ENCODE measurements around the gene MTCL1. TPM values are rescaled to one million over a fixed set of nuclear protein-coding genes. Genes with fewer than 3 reads are reported as not detected.

The MTCL1 gene
- total and polyA plus RNA-seq, 4 donors = 0.65 to 5.4 (median 1.4) TPM

DNA sequence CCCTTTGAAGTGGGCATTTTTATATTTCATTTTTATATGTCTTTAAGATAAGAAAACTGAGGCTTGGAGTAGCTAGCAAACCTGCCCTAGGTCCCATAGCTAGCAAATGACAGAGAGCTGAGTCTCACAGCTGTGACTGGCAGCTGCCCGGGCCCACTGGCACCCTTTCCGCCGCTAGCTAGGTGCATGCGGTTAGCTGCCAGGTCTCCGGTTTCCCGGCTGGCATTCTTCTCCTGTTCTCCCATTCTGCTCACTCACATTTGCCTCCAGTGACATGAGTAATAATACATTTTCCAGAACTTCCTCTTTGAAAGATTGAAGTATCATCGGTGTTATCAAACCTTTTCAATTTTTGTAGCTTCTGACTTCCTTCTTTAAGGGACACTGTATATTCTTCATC lies 38.7 kb downstream of the MTCL1 start:
- H3K27me3 ChIP-seq (ENCODE audit: control insufficient read depth in 4 of 4, insufficient read depth in 4 of 4, low read length in 3 of 4) = no peaks in the 10 kb centered on the region
- no peak overlapping the region for H3K4me3 ChIP-seq (ENCODE audit: low read depth in 1 of 3, low read length in 3 of 3)
- no peak overlapping the region for H3K27ac ChIP-seq (ENCODE audit: low read depth in 1 of 2, low read length in 2 of 2)
- peaks cover 0 to 2% (median 0%) of the 10 kb centered on the region in 4 donors for H3K36me3 ChIP-seq (ENCODE audit: control insufficient read depth in 4 of 4, insufficient read depth in 3 of 4, low read depth in 1 of 4, low read length in 3 of 4)
- TF ChIP-seq FOXA1 (IDR thresholded peaks at IDR 0.05) (no peak), RAD21 (IDR thresholded peaks at IDR 0.05) (no peak), SP1 (IDR thresholded peaks at IDR 0.05) (no peak), GABPA (IDR thresholded peaks at IDR 0.05 in 1 of 2, conservative IDR thresholded peaks at IDR 0.05 in 1 of 2) (no peak), EGR1 (IDR thresholded peaks at IDR 0.05; ENCODE audit: low read depth in 2 of 2) (no peak), NR2F2 (IDR thresholded peaks at IDR 0.05) (no peak), FOXA2 (IDR thresholded peaks at IDR 0.05) (no peak), HNF4G (IDR thresholded peaks at IDR 0.05) (no peak), YY1 (IDR thresholded peaks at IDR 0.05) (no peak), HNF4A (conservative IDR thresholded peaks at IDR 0.05) (no peak), RXRA (IDR thresholded peaks at IDR 0.05) (no peak), TAF1 (conservative IDR thresholded peaks at IDR 0.05) (no peak), JUND (IDR thresholded peaks at IDR 0.05) (no peak)
- TF ChIP-seq, protein P1, sequence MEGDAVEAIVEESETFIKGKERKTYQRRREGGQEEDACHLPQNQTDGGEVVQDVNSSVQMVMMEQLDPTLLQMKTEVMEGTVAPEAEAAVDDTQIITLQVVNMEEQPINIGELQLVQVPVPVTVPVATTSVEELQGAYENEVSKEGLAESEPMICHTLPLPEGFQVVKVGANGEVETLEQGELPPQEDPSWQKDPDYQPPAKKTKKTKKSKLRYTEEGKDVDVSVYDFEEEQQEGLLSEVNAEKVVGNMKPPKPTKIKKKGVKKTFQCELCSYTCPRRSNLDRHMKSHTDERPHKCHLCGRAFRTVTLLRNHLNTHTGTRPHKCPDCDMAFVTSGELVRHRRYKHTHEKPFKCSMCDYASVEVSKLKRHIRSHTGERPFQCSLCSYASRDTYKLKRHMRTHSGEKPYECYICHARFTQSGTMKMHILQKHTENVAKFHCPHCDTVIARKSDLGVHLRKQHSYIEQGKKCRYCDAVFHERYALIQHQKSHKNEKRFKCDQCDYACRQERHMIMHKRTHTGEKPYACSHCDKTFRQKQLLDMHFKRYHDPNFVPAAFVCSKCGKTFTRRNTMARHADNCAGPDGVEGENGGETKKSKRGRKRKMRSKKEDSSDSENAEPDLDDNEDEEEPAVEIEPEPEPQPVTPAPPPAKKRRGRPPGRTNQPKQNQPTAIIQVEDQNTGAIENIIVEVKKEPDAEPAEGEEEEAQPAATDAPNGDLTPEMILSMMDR (IDR thresholded peaks at IDR 0.05; ENCODE audit: low read depth, low read length, missing input control) = no peak
- TF ChIP-seq, protein P2, sequence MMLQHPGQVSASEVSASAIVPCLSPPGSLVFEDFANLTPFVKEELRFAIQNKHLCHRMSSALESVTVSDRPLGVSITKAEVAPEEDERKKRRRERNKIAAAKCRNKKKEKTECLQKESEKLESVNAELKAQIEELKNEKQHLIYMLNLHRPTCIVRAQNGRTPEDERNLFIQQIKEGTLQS (IDR thresholded peaks at IDR 0.05) = no peak
- TF ChIP-seq, protein P3, sequence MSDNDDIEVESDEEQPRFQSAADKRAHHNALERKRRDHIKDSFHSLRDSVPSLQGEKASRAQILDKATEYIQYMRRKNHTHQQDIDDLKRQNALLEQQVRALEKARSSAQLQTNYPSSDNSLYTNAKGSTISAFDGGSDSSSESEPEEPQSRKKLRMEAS (IDR thresholded peaks at IDR 0.05) = no peak
- TF ChIP-seq, protein P4, sequence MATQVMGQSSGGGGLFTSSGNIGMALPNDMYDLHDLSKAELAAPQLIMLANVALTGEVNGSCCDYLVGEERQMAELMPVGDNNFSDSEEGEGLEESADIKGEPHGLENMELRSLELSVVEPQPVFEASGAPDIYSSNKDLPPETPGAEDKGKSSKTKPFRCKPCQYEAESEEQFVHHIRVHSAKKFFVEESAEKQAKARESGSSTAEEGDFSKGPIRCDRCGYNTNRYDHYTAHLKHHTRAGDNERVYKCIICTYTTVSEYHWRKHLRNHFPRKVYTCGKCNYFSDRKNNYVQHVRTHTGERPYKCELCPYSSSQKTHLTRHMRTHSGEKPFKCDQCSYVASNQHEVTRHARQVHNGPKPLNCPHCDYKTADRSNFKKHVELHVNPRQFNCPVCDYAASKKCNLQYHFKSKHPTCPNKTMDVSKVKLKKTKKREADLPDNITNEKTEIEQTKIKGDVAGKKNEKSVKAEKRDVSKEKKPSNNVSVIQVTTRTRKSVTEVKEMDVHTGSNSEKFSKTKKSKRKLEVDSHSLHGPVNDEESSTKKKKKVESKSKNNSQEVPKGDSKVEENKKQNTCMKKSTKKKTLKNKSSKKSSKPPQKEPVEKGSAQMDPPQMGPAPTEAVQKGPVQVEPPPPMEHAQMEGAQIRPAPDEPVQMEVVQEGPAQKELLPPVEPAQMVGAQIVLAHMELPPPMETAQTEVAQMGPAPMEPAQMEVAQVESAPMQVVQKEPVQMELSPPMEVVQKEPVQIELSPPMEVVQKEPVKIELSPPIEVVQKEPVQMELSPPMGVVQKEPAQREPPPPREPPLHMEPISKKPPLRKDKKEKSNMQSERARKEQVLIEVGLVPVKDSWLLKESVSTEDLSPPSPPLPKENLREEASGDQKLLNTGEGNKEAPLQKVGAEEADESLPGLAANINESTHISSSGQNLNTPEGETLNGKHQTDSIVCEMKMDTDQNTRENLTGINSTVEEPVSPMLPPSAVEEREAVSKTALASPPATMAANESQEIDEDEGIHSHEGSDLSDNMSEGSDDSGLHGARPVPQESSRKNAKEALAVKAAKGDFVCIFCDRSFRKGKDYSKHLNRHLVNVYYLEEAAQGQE (IDR thresholded peaks at IDR 0.05) = no peak
- TF ChIP-seq, protein P5, sequence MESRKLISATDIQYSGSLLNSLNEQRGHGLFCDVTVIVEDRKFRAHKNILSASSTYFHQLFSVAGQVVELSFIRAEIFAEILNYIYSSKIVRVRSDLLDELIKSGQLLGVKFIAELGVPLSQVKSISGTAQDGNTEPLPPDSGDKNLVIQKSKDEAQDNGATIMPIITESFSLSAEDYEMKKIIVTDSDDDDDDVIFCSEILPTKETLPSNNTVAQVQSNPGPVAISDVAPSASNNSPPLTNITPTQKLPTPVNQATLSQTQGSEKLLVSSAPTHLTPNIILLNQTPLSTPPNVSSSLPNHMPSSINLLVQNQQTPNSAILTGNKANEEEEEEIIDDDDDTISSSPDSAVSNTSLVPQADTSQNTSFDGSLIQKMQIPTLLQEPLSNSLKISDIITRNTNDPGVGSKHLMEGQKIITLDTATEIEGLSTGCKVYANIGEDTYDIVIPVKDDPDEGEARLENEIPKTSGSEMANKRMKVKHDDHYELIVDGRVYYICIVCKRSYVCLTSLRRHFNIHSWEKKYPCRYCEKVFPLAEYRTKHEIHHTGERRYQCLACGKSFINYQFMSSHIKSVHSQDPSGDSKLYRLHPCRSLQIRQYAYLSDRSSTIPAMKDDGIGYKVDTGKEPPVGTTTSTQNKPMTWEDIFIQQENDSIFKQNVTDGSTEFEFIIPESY (IDR thresholded peaks at IDR 0.05) = no peak
- H3K4me1 ChIP-seq (ENCODE audit: control insufficient read depth in 4 of 4, insufficient read depth in 4 of 4, low read length in 3 of 4) = no peaks in the 10 kb centered on the region
- WGBS = 81% methylated on average over 7 of the region's 7 CpGs
- no peak for DNase-seq (ENCODE audit: low spot score)
- H3K9ac ChIP-seq (ENCODE audit: low read depth in 1 of 2, low read length in 2 of 2) = no peak overlapping the region
- no peaks in the 10 kb centered on the region for H3K9me3 ChIP-seq (ENCODE audit: control insufficient read depth in 4 of 4, low read length in 3 of 4)
